ENCODE measurements around the gene LRCH4. TPM values are rescaled to one million over a fixed set of nuclear protein-coding genes. Genes with fewer than 3 reads are reported as not detected.
A peak's percentile ranks its signal among the peaks of the same experiment; 100 is the strongest.

Gene LRCH4
- total and polyA plus RNA-seq, 2 of the 13 experiments (the other 11 are each of a cell fraction or from before 2014, with no cell fraction given) = 7.0 to 9.3 TPM

GRCh38 chr7:100585511-100586265, at the start of gene LRCH4 (continued):
- no peak for TF ChIP-seq BCLAF1 (IDR thresholded peaks at IDR 0.05)
- TF ChIP-seq ZSCAN12 (CRISPR knock-in tag; IDR thresholded peaks at IDR 0.05) = no peak
- peak; percentile 89; the same call in 1 of the 2 replicates for TF ChIP-seq SAP130 (CRISPR knock-in tag; IDR thresholded peaks at IDR 0.05; ENCODE audit: low read depth)
- no peak for TF ChIP-seq IKZF1 (IDR thresholded peaks at IDR 0.05)
- no peak for TF ChIP-seq ZNF3 (CRISPR knock-in tag; IDR thresholded peaks at IDR 0.05)
- TF ChIP-seq CREB1 (IDR thresholded peaks at IDR 0.05) = no peak
- TF ChIP-seq CREB1 (CRISPR knock-in tag; IDR thresholded peaks at IDR 0.05) = no peak
- no peak for TF ChIP-seq E2F1 (CRISPR knock-in tag; IDR thresholded peaks at IDR 0.05)
- peak; percentile 91 for TF ChIP-seq BCL3 (CRISPR knock-in tag; IDR thresholded peaks at IDR 0.05)
- peak; percentile 16 for TF ChIP-seq TBL1XR1 (IDR thresholded peaks at IDR 0.05; ENCODE audit: borderline replicate concordance, low read length, partially characterized antibody)
- no peak for TF ChIP-seq ZKSCAN1 (IDR thresholded peaks at IDR 0.05; ENCODE audit: low read length)
- no peak for TF ChIP-seq MLLT10 (CRISPR knock-in tag; IDR thresholded peaks at IDR 0.05)
- peak; percentile 81 for TF ChIP-seq ASH2L (IDR thresholded peaks at IDR 0.05; ENCODE audit: insufficient read length, low read depth, low read length)
- peak; percentile 45; the same call in 1 of the 2 replicates for TF ChIP-seq ZNF761 (CRISPR knock-in tag; conservative IDR thresholded peaks at IDR 0.05)
- TF ChIP-seq ZNF383 (CRISPR knock-in tag; IDR thresholded peaks at IDR 0.05; ENCODE audit: borderline replicate concordance) = no peak
- TF ChIP-seq ZNF652 (CRISPR knock-in tag; IDR thresholded peaks at IDR 0.05; ENCODE audit: borderline replicate concordance, low read depth) = no peak
- TF ChIP-seq PPARG (CRISPR knock-in tag; conservative IDR thresholded peaks at IDR 0.05) = no peak
- no peak for TF ChIP-seq ZBTB8A (CRISPR knock-in tag; IDR thresholded peaks at IDR 0.05; ENCODE audit: borderline replicate concordance, low read depth)
- TF ChIP-seq REPIN1 (CRISPR knock-in tag; IDR thresholded peaks at IDR 0.05; ENCODE audit: borderline replicate concordance, low read depth) = no peak; the same call in 1 of the 2 replicates
- no peak for TF ChIP-seq ATF5 (CRISPR knock-in tag; IDR thresholded peaks at IDR 0.05; ENCODE audit: low read depth)
- TF ChIP-seq KDM2A (CRISPR knock-in tag; IDR thresholded peaks at IDR 0.05; ENCODE audit: borderline replicate concordance, low read depth) = peak; percentile 83; the same call in 1 of the 2 replicates
- TF ChIP-seq ZNF615 (CRISPR knock-in tag; IDR thresholded peaks at IDR 0.05; ENCODE audit: borderline replicate concordance) = 0 out of 2 replicates have a peak, but pooled peaks have one; percentile 77
- TF ChIP-seq AGO1 (IDR thresholded peaks at IDR 0.05; ENCODE audit: low read depth, low read length, poor library complexity, severe bottlenecking) = peak; percentile 96
- TF ChIP-seq ARNT2 (CRISPR knock-in tag; IDR thresholded peaks at IDR 0.05; ENCODE audit: low read depth) = no peak; the same call in 1 of the 2 replicates
- peak; percentile 90 for TF ChIP-seq ZMYM4 (CRISPR knock-in tag; IDR thresholded peaks at IDR 0.05)
- no peak for TF ChIP-seq TP53 (CRISPR knock-in tag; conservative IDR thresholded peaks at IDR 0.05)

Data from HepG2 (cell line).